K562 (cell line): Measurements from ENCODE around the gene H2BK1. TPM values are rescaled to one million over a fixed set of nuclear protein-coding genes. Genes with fewer than 3 reads are reported as not detected.
A peak's percentile ranks its signal among the peaks of the same experiment; 100 is the strongest.

Source experiments
- LARP7 ChIP-seq: fragments of 450-650 bp; IDR thresholded peaks from 2 replicates; pipeline ENCODE4 v1.6.1; 2016
- MYNN ChIP-seq, 2 experiments: sonication (generic); formaldehyde crosslinking in 1 of 2; IDR thresholded peaks; 2 replicates each; pipeline versions ENCODE4 v1.5.0 to v1.6.1; 2016 to 2020; ENCODE audit warnings: antibody characterized with exemption in 1 of 2, missing genetic modification reagents in 1 of 2
- polyA plus RNA-seq, 8 experiments: library from polyadenylated mRNA; depleted of rRNA in 4 of 8; stranded (reverse) in 5 of 8; unstranded in 3 of 8; fragments of >200 nt; fragmentation: Nextera tagmentation in 2 of 8; fragmentation: Illumina TruSeq in 1 of 8; extraction: Ambion mirVana in 2 of 8; extraction: Trizol in 1 of 8; gene quantifications; 2 replicates each; pipeline versions ENCODE4 v1.2.1 to v1.2.3, GENCODE V29; 2011 to 2014; ENCODE audit warnings: inconsistent platforms in 1 of 8, missing spikeins in 1 of 8
- total RNA-seq, 7 experiments: library from RNA; depleted of rRNA in 6 of 7; stranded (reverse); fragments of >200 nt in 6 of 7; fragmentation: Illumina TruSeq in 2 of 7; extraction: Trizol in 2 of 7; gene quantifications; 2 replicates each; pipeline versions ENCODE4 v1.2.1 to v1.2.3, GENCODE V29; 2011 to 2021; ENCODE audit warnings: low replicate concordance in 1 of 7
- TF ChIP-seq, protein P1 (sequence below): fragments of 450-650 bp; IDR thresholded peaks from 2 replicates; pipeline ENCODE4 v1.6.1; 2016
- TF ChIP-seq, protein P2 (sequence below): sonication (generic); formaldehyde crosslinking; IDR thresholded peaks from 2 replicates; pipeline ENCODE4 v1.8.0; 2023; ENCODE audit warnings: mild to moderate bottlenecking, missing genetic modification reagents

Gene H2BK1
- total and polyA plus RNA-seq, 9 of the 15 experiments (the other 6 are each of a cell fraction or from before 2014, with no cell fraction given): not detected

- TF ChIP-seq, protein P1, sequence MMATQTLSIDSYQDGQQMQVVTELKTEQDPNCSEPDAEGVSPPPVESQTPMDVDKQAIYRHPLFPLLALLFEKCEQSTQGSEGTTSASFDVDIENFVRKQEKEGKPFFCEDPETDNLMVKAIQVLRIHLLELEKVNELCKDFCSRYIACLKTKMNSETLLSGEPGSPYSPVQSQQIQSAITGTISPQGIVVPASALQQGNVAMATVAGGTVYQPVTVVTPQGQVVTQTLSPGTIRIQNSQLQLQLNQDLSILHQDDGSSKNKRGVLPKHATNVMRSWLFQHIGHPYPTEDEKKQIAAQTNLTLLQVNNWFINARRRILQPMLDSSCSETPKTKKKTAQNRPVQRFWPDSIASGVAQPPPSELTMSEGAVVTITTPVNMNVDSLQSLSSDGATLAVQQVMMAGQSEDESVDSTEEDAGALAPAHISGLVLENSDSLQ: 0 out of 2 replicates have a peak, but pooled peaks have one; percentile 15
- no peak for TF ChIP-seq MYNN (IDR thresholded peaks at IDR 0.05)
- TF ChIP-seq MYNN (CRISPR knock-in tag; IDR thresholded peaks at IDR 0.05): no peak
- TF ChIP-seq, protein P2, sequence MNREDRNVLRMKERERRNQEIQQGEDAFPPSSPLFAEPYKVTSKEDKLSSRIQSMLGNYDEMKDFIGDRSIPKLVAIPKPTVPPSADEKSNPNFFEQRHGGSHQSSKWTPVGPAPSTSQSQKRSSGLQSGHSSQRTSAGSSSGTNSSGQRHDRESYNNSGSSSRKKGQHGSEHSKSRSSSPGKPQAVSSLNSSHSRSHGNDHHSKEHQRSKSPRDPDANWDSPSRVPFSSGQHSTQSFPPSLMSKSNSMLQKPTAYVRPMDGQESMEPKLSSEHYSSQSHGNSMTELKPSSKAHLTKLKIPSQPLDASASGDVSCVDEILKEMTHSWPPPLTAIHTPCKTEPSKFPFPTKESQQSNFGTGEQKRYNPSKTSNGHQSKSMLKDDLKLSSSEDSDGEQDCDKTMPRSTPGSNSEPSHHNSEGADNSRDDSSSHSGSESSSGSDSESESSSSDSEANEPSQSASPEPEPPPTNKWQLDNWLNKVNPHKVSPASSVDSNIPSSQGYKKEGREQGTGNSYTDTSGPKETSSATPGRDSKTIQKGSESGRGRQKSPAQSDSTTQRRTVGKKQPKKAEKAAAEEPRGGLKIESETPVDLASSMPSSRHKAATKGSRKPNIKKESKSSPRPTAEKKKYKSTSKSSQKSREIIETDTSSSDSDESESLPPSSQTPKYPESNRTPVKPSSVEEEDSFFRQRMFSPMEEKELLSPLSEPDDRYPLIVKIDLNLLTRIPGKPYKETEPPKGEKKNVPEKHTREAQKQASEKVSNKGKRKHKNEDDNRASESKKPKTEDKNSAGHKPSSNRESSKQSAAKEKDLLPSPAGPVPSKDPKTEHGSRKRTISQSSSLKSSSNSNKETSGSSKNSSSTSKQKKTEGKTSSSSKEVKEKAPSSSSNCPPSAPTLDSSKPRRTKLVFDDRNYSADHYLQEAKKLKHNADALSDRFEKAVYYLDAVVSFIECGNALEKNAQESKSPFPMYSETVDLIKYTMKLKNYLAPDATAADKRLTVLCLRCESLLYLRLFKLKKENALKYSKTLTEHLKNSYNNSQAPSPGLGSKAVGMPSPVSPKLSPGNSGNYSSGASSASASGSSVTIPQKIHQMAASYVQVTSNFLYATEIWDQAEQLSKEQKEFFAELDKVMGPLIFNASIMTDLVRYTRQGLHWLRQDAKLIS (CRISPR knock-in tag): peak; percentile 56; the same call in 1 of the 2 replicates
- no peak for TF ChIP-seq LARP7
These were observed 30.9 kb upstream of the H2BK1 start (continued) for GRCh38 chr7:151240942-151241754.
